SK-N-SH (cell line): ENCODE results near the gene DVL3. TPM values are rescaled to one million over a fixed set of nuclear protein-coding genes. Genes with fewer than 3 reads are reported as not detected.

ENCODE experiments used
- CTCF ChIA-PET: fragments of 300-600, 350-600 bp; formaldehyde crosslinking; extraction: SDS; loops from one replicate; lab custom pipeline; 2021; lab: Yijun Ruan, JAX
- POLR2A ChIA-PET: fragments of 350-600 bp; sonication (Branson Sonifier 250); formaldehyde crosslinking; extraction: SDS; loops from one replicate; lab custom pipeline; 2020; ENCODE audit warnings: antibody characterized with exemption, inconsistent platforms; lab: Yijun Ruan, JAX
- DNase-seq: peaks from one replicate; pipeline ENCODE4 v3.0.0; 2012
- H2AFZ ChIP-seq: fragments of 200-600 bp; sonication (generic); 2 replicates; pipeline ENCODE4 v1.8.1; 2016; ENCODE audit warnings: antibody characterized with exemption, mild to moderate bottlenecking, low read depth
- H3F3A ChIP-seq: fragments of 200-600 bp; sonication (generic); replicated peaks from 2 replicates; pipeline ENCODE3; 2016; ENCODE audit warnings: antibody characterized with exemption, mild to moderate bottlenecking; ENCODE audit not compliant: insufficient read depth
- H3K27ac ChIP-seq, 2 experiments: fragments of 200-500 bp in 1 of 2; fragments of 200-600 bp in 1 of 2; sonication (Bioruptor generic) in 1 of 2; sonication (generic), shearing (Covaris generic) in 1 of 2; 2 replicates each; pipeline versions ENCODE4 v1.5.1 to v1.6.1; 2014 to 2016; ENCODE audit warnings: low read depth in 2 of 2, inconsistent platforms in 1 of 2, low read length in 1 of 2, mild to moderate bottlenecking in 1 of 2, mixed read lengths in 1 of 2
- H3K27me3 ChIP-seq: fragments of 200-600 bp; sonication (generic), shearing (Covaris generic); 2 replicates; pipeline ENCODE4 v1.6.1; 2016; ENCODE audit warnings: mixed run types; ENCODE audit not compliant: insufficient read depth
- H3K36me3 ChIP-seq, 2 experiments: fragments of 200-500 bp in 1 of 2; fragments of 200-600 bp in 1 of 2; sonication (Bioruptor generic) in 1 of 2; sonication (generic) in 1 of 2; replicated peaks in 1 of 2; 2 replicates each; pipeline versions ENCODE3 to v1.5.1; 2014 to 2016; ENCODE audit warnings: low read length in 1 of 2, mild to moderate bottlenecking in 1 of 2; ENCODE audit not compliant: insufficient read depth in 2 of 2, control insufficient read depth in 1 of 2
- H3K4me1 ChIP-seq, 2 experiments: fragments of 200-500 bp in 1 of 2; fragments of 200-600 bp in 1 of 2; sonication (Bioruptor generic) in 1 of 2; sonication (generic), shearing (Covaris generic) in 1 of 2; 2 replicates each; pipeline versions ENCODE4 v1.5.1 to v1.6.1; 2014 to 2016; ENCODE audit warnings: low read depth in 1 of 2, low read length in 1 of 2, mixed run types in 1 of 2; ENCODE audit not compliant: insufficient read depth in 2 of 2, control insufficient read depth in 1 of 2
- H3K4me2 ChIP-seq: fragments of 200-600 bp; sonication (generic), shearing (Covaris generic); 2 replicates; pipeline ENCODE4 v1.6.1; 2017; ENCODE audit warnings: mixed run types
- H3K4me3 ChIP-seq, 2 experiments: fragments of 200-500 bp in 1 of 2; fragments of 200-600 bp in 1 of 2; sonication (Bioruptor generic) in 1 of 2; sonication (generic), shearing (Covaris generic) in 1 of 2; 2 replicates each; pipeline versions ENCODE4 v1.5.1 to v1.8.1; 2014 to 2016; ENCODE audit warnings: low read depth in 2 of 2, inconsistent platforms in 1 of 2, low read length in 1 of 2, mild to moderate bottlenecking in 1 of 2, mixed read lengths in 1 of 2, moderate library complexity in 1 of 2
- H3K79me2 ChIP-seq: fragments of 200-600 bp; sonication (generic); 2 replicates; pipeline ENCODE4 v1.8.1; 2017; ENCODE audit warnings: mild to moderate bottlenecking; ENCODE audit not compliant: insufficient read depth
- H3K9ac ChIP-seq: fragments of 200-600 bp; sonication (generic); 2 replicates; pipeline ENCODE4 v1.6.1; 2017; ENCODE audit warnings: mixed run types
- H3K9me2 ChIP-seq: fragments of 200-600 bp; sonication (generic); 2 replicates; pipeline ENCODE4 v1.6.1; 2017; ENCODE audit warnings: mixed run types
- H3K9me3 ChIP-seq: fragments of 200-600 bp; sonication (generic); 2 replicates; pipeline ENCODE4 v1.6.1; 2017; ENCODE audit warnings: mixed run types, mild to moderate bottlenecking, moderate library complexity
- H4K20me1 ChIP-seq: fragments of 200-600 bp; sonication (generic); 2 replicates; pipeline ENCODE4 v1.6.1; 2017; ENCODE audit warnings: mild to moderate bottlenecking, mixed run types; ENCODE audit not compliant: insufficient read depth
- CHD2 ChIP-seq: fragments of 150-350 bp; IDR thresholded peaks from 2 replicates; pipeline ENCODE4 v1.6.1; 2018; ENCODE audit warnings: low read length; ENCODE audit not compliant: partially characterized antibody
- EP300 ChIP-seq, 2 experiments: IDR thresholded peaks; 2 replicates each; pipeline versions ENCODE4 v1.4.0 to v1.6.1; 2012; ENCODE audit warnings: borderline replicate concordance in 1 of 2, low read depth in 1 of 2, low read length in 1 of 2
- EZH2phosphoT487 ChIP-seq: fragments of 200-600 bp; sonication (generic); IDR thresholded peaks from 2 replicates; pipeline ENCODE4 v1.6.1; 2017; ENCODE audit warnings: low read depth, mixed run types, mild to moderate bottlenecking, antibody characterized with exemption, moderate library complexity, borderline replicate concordance
- FOSL2 ChIP-seq: IDR thresholded peaks from 2 replicates; pipeline ENCODE4 v1.4.0; 2012; ENCODE audit warnings: low read depth, mild to moderate bottlenecking, moderate library complexity, borderline replicate concordance
- FOXJ3 ChIP-seq: sonication (generic); formaldehyde crosslinking; IDR thresholded peaks from 2 replicates; pipeline ENCODE4 v1.5.1; 2020; ENCODE audit warnings: mild to moderate bottlenecking, missing genetic modification reagents
- FOXM1 ChIP-seq: IDR thresholded peaks from 2 replicates; pipeline ENCODE4 v1.4.0; 2012; ENCODE audit warnings: low read depth, mild to moderate bottlenecking
- GATA2 ChIP-seq: sonication (generic); formaldehyde crosslinking; IDR thresholded peaks from 2 replicates; pipeline ENCODE4 v1.5.0; 2020; ENCODE audit warnings: mild to moderate bottlenecking, missing genetic modification reagents
- IRF3 ChIP-seq: fragments of 150-350 bp; IDR thresholded peaks from 2 replicates; pipeline ENCODE4 v1.6.1; 2016; ENCODE audit warnings: mild to moderate bottlenecking, low read depth, low read length
- JUND ChIP-seq: IDR thresholded peaks from 2 replicates; pipeline ENCODE4 v1.4.0; 2012
- MXI1 ChIP-seq: IDR thresholded peaks from 2 replicates; pipeline ENCODE4 v1.6.1; 2012; ENCODE audit warnings: mild to moderate bottlenecking, low read depth, low read length, improper control_type of control experiment
- SIN3A ChIP-seq: IDR thresholded peaks from 2 replicates; pipeline ENCODE4 v1.6.1; 2012; ENCODE audit warnings: low read depth, mild to moderate bottlenecking, low read length, moderate library complexity, borderline replicate concordance
- TCF12 ChIP-seq: IDR thresholded peaks from 2 replicates; pipeline ENCODE4 v1.4.0; 2012
- TEAD4 ChIP-seq: IDR thresholded peaks from 2 replicates; pipeline ENCODE4 v1.4.0; 2012; ENCODE audit warnings: mild to moderate bottlenecking, borderline replicate concordance; ENCODE audit not compliant: insufficient read depth
- WGBS: methylation state at CpG from one replicate; pipeline ENCODE4 v1.1.6; 2017; ENCODE audit warnings: low lambda C conversion rate; 5-methylcytosine and 5-hydroxymethylcytosine counted together
- polyA plus RNA-seq, 3 experiments: library from polyadenylated mRNA; depleted of rRNA; stranded (reverse); fragments of >200 nt; gene quantifications; 2 replicates each; pipeline ENCODE4 v1.2.3, GENCODE V29; 2012

DVL3 gene
- polyA plus RNA-seq, 1 of the 3 experiments (the other 2 are of a cell fraction) = 29.6 TPM

- TF ChIP-seq SIN3A = no peak; the same call in 1 of the 2 replicates
- TF ChIP-seq TCF12 = no peak
- TF ChIP-seq FOXM1 = no peak
- no peak for TF ChIP-seq FOXJ3 (CRISPR knock-in tag)
- TF ChIP-seq MXI1 = peak; percentile 49; the same call in 1 of the 2 replicates
- TF ChIP-seq JUND = no peak
- TF ChIP-seq GATA2 (CRISPR knock-in tag) = no peak
- TF ChIP-seq EZH2phosphoT487 = no peak
- TF ChIP-seq TEAD4 = no peak
- no peak for TF ChIP-seq EP300 (IDR thresholded peaks at IDR 0.05; ENCODE audit: borderline replicate concordance in 1 of 2, low read depth in 1 of 2, low read length in 1 of 2)
Measured at GRCh38 chr3:184174646-184175492, 19.7 kb downstream of the DVL3 start, which contains the start of gene AP2M1 (continued).

- Histone ChIP-seq H3K9ac (peak overlapping the region; percentile 77), H3F3A (peaks cover 40% of the 10 kb centered on the region), H3K36me3 (peaks cover 41 to 58% of the 10 kb centered on the region in 2 experiments), H3K9me2 (no peaks in the 10 kb centered on the region), H3K9me3 (no peaks in the 10 kb centered on the region), H3K4me2 (peak overlapping the region; percentile 89), H2AFZ (no peak overlapping the region), H3K27me3 (no peaks in the 10 kb centered on the region), H3K79me2 (peaks cover 51% of the 10 kb centered on the region), H3K4me3 (peak overlapping the region; percentile 93 to 96), H3K27ac (peak overlapping the region; percentile 84 to 86), H4K20me1 (peaks cover 28% of the 10 kb centered on the region), H3K4me1 (peaks cover 29% of the 10 kb centered on the region in 2 experiments)
- WGBS = 31% methylated on average over 8 of the region's 8 CpGs
- DNase-seq = no peak
- POLR2A ChIA-PET = interaction anchor here (1.7 to 1.8 kb wide), 2 partner anchors 10 to 19 kb away, joined by 4 to 6 read pairs; partner anchors contain the start of gene ABCF3
- CTCF ChIA-PET = interaction anchor here (1.2 to 7.0 kb wide), 4 partner anchors 9 to 74 kb away, joined by 3 to 30 read pairs (median 12); partner anchors contain the start of genes ABCF3 and EEF1AKMT4
- TF ChIP-seq EP300 (IDR thresholded peaks at IDR 0.05; ENCODE audit: borderline replicate concordance in 1 of 2, low read depth in 1 of 2, low read length in 1 of 2) = no peak
- TF ChIP-seq IRF3 = no peak
- no peak for TF ChIP-seq CHD2
- no peak for TF ChIP-seq FOSL2
Measured at GRCh38 chr3:184175506-184175905, 20.3 kb downstream of the DVL3 start.
